ENCODE data around the gene MEX3C. TPM values are rescaled to one million over a fixed set of nuclear protein-coding genes. Genes with fewer than 3 reads are reported as not detected.

Gene MEX3C
- total RNA-seq, 1 experiment from 2014 or later: 45.0 TPM

DNA sequence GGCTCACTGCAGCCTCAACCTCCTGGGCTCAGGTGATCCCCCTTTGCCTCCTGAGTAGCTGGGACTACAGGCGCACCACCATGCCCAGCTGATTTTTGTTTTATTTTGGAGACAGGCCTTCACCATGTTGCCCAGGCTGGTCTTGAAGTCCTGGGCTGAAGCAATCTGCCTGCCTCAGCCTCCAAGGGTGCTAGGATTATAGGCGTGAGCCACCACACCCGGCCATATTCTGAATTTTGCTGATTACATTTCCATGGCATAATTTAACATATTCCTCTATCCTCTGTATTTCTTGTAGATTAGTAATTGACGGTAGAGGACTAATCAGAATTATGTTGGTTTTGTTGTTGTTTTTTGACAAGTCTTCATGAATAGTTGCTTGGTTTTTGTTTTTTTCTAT lies 50.6 kb downstream of the MEX3C start (continued):
- TF ChIP-seq SIN3A (IDR thresholded peaks at IDR 0.05; ENCODE audit: low read depth): no peak
- no peak for TF ChIP-seq FOSL1 (IDR thresholded peaks at IDR 0.05; ENCODE audit: low read depth)
- TF ChIP-seq CBX3 (IDR thresholded peaks at IDR 0.05; ENCODE audit: low read depth): no peak
- TF ChIP-seq, protein P1, sequence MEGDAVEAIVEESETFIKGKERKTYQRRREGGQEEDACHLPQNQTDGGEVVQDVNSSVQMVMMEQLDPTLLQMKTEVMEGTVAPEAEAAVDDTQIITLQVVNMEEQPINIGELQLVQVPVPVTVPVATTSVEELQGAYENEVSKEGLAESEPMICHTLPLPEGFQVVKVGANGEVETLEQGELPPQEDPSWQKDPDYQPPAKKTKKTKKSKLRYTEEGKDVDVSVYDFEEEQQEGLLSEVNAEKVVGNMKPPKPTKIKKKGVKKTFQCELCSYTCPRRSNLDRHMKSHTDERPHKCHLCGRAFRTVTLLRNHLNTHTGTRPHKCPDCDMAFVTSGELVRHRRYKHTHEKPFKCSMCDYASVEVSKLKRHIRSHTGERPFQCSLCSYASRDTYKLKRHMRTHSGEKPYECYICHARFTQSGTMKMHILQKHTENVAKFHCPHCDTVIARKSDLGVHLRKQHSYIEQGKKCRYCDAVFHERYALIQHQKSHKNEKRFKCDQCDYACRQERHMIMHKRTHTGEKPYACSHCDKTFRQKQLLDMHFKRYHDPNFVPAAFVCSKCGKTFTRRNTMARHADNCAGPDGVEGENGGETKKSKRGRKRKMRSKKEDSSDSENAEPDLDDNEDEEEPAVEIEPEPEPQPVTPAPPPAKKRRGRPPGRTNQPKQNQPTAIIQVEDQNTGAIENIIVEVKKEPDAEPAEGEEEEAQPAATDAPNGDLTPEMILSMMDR (IDR thresholded peaks at IDR 0.05 in 2 of 3, conservative IDR thresholded peaks at IDR 0.05 in 1 of 3; ENCODE audit: borderline replicate concordance in 1 of 3, insufficient read depth in 1 of 3, low read depth in 2 of 3, low read length in 2 of 3): no peak
- TF ChIP-seq SP1 (IDR thresholded peaks at IDR 0.05; ENCODE audit: low read depth): no peak
- TF ChIP-seq CEBPB (IDR thresholded peaks at IDR 0.05; ENCODE audit: low read depth): no peak

DNA sequence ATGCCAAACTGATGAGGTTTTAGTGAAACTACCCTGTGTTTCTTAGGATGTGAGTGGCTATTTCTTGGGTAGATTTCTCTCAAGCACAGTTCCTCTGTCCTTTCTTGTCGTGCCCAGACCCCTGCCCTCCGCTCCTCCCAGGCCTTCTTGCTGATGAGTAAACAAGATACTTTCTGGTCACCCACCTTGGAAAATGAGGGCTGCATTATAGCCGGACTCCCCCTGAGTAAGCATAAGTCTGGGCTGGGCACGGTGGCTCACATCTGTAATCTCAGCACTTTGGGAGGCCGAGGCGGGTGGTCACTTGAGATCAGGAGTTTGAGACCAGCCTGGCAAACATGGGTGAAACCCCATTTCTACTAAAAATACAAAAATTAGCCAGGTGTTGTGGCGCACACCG lies 58.5 kb downstream of the MEX3C start:
- Histone ChIP-seq H3K4me2 (ENCODE audit: low read length) (no peak overlapping the region), H3K27ac (ENCODE audit: low read depth, low read length) (no peak overlapping the region), H3K79me2 (ENCODE audit: insufficient read depth, low read length) (no peaks in the 10 kb centered on the region), H3K27me3 (ENCODE audit: insufficient read depth, low read length) (no peaks in the 10 kb centered on the region), H4K20me1 (ENCODE audit: insufficient read depth) (no peaks in the 10 kb centered on the region), H2AFZ (ENCODE audit: low read depth, low read length, poor library complexity, severe bottlenecking) (no peak overlapping the region), H3K9me3 (ENCODE audit: control insufficient read depth in 1 of 2, insufficient read depth in 1 of 2, low read depth in 1 of 2, low read length in 2 of 2) (no peaks in the 10 kb centered on the region), H3K4me1 (ENCODE audit: control insufficient read depth in 1 of 2, insufficient read depth in 2 of 2, low read length in 2 of 2) (peaks cover 0 to 10% of the 10 kb centered on the region in 2 experiments; a peak in 2 of 4 replicates), H3K36me3 (ENCODE audit: control insufficient read depth in 1 of 2, insufficient read depth in 2 of 2, low read length in 2 of 2) (no peaks in the 10 kb centered on the region), H3K9me2 (ENCODE audit: insufficient read depth) (no peaks in the 10 kb centered on the region), H3K4me3 (replicated peaks in 1 of 2; ENCODE audit: low read depth in 1 of 2, low read length in 2 of 2) (no peak overlapping the region), H3K9ac (ENCODE audit: low read length) (no peak overlapping the region)
- intact Hi-C loops (cut with micrococcal nuclease): no loop called here
- RAD21 ChIA-PET (ENCODE audit: low non-redundant PET in 1 of 2, low total read pairs in 2 of 2, uncharacterized antibody in 2 of 2, unreplicated experiment in 2 of 2): no interaction called here
- no peak for TF ChIP-seq EZH2 (IDR thresholded peaks at IDR 0.05)
- CTCF ChIA-PET: no interaction called here
- ATAC-seq (no peak), DNase-seq (ENCODE audit: low read depth, low spot score) (no peak)
- BruUV-seq (replicated peaks): no TSS peak
- POLR2A ChIA-PET: no interaction called here

DNA sequence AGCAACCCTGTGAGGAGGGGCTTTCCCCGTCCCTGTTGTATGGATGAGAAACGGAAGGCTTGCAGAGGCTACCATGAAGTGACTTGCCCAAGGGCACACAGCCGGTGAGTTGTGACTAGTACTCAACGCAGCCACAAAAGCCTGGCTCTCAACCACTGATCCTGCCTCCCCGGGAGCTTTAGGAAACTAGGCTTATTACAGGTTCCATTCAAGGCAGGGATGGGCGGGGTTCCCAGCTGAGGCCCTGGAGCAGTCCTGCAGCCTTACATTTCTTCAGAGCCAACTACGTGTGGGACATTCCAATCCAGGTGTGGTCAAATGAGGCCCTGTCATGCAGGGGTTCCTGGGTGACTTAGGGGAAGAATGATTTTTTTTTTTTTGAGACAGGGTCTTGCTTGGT lies 59.6 kb downstream of the MEX3C start:
- Histone ChIP-seq H3K4me3 (replicated peaks in 1 of 2; ENCODE audit: low read depth in 1 of 2, low read length in 2 of 2) (no peak overlapping the region), H3K9ac (ENCODE audit: low read length) (no peak overlapping the region), H4K20me1 (ENCODE audit: insufficient read depth) (no peaks in the 10 kb centered on the region), H3K4me1 (ENCODE audit: control insufficient read depth in 1 of 2, insufficient read depth in 2 of 2, low read length in 2 of 2) (peaks cover 0 to 10% of the 10 kb centered on the region in 2 experiments; a peak in 2 of 4 replicates), H3K27me3 (ENCODE audit: insufficient read depth, low read length) (no peaks in the 10 kb centered on the region), H3K9me2 (ENCODE audit: insufficient read depth) (no peaks in the 10 kb centered on the region), H3K36me3 (ENCODE audit: control insufficient read depth in 1 of 2, insufficient read depth in 2 of 2, low read length in 2 of 2) (no peaks in the 10 kb centered on the region), H3K9me3 (ENCODE audit: control insufficient read depth in 1 of 2, insufficient read depth in 1 of 2, low read depth in 1 of 2, low read length in 2 of 2) (no peaks in the 10 kb centered on the region), H3K4me2 (ENCODE audit: low read length) (no peak overlapping the region), H2AFZ (ENCODE audit: low read depth, low read length, poor library complexity, severe bottlenecking) (no peak overlapping the region), H3K79me2 (ENCODE audit: insufficient read depth, low read length) (no peaks in the 10 kb centered on the region), H3K27ac (ENCODE audit: low read depth, low read length) (no peak overlapping the region)
- ChIA-PET CTCF (no interaction called here), POLR2A (no interaction called here), RAD21 (ENCODE audit: low non-redundant PET in 1 of 2, low total read pairs in 2 of 2, uncharacterized antibody in 2 of 2, unreplicated experiment in 2 of 2) (no interaction called here)
- BruUV-seq (replicated peaks): no TSS peak
- DNase-seq (ENCODE audit: low read depth, low spot score) (no peak), ATAC-seq (no peak)
- intact Hi-C loops (cut with micrococcal nuclease): no loop called here
- TF ChIP-seq SRF (IDR thresholded peaks at IDR 0.05; ENCODE audit: low read depth) (no peak), EGR1 (IDR thresholded peaks at IDR 0.05; ENCODE audit: low read depth) (no peak), EZH2phosphoT487 (IDR thresholded peaks at IDR 0.05; ENCODE audit: borderline replicate concordance) (no peak), SIN3A (IDR thresholded peaks at IDR 0.05; ENCODE audit: low read depth) (no peak), CEBPB (IDR thresholded peaks at IDR 0.05; ENCODE audit: low read depth) (no peak), FOSL1 (IDR thresholded peaks at IDR 0.05; ENCODE audit: low read depth) (no peak)
- TF ChIP-seq, protein P2, sequence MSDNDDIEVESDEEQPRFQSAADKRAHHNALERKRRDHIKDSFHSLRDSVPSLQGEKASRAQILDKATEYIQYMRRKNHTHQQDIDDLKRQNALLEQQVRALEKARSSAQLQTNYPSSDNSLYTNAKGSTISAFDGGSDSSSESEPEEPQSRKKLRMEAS (IDR thresholded peaks at IDR 0.05): no peak
- TF ChIP-seq, protein P1 (IDR thresholded peaks at IDR 0.05 in 2 of 3, conservative IDR thresholded peaks at IDR 0.05 in 1 of 3; ENCODE audit: borderline replicate concordance in 1 of 3, insufficient read depth in 1 of 3, low read depth in 2 of 3, low read length in 2 of 3): no peak
